GM19328 (cell line): ENCODE measurements around the gene NUDCD3.
"Not testable (repeated sequence)": the region's sequence is repeated elsewhere in the genome, so short reads cannot be mapped to it uniquely, and the experiment has no call there.

Experiments used
- ATAC-seq: cut with Tn5 transposase; IDR thresholded peaks from one replicate; pipeline ENCODE4 v1.9.1; 2021; ENCODE audit warnings: mild to moderate bottlenecking, moderate library complexity; ENCODE audit not compliant: unreplicated experiment

The NUDCD3 gene

GRCh38 chr7:44518761-44519160, 28.3 kb upstream of the NUDCD3 start:
- ATAC-seq, result no peak

GRCh38 chr7:44517175-44517574, 26.7 kb upstream of the NUDCD3 start:
- no peak for ATAC-seq

- ATAC-seq, result no peak
These were observed 25.3 kb upstream of the NUDCD3 start for GRCh38 chr7:44515590-44516268.

GRCh38 chr7:44512736-44513135, 22.3 kb upstream of the NUDCD3 start:
- ATAC-seq, result no peak

- ATAC-seq, result no peak
These were observed 21.5 kb upstream of the NUDCD3 start for GRCh38 chr7:44511863-44512468.

GRCh38 chr7:44511236-44511635, 20.8 kb upstream of the NUDCD3 start:
- no peak for ATAC-seq

GRCh38 chr7:44508328-44509030, 18.0 kb upstream of the NUDCD3 start:
- no peak for ATAC-seq

- ATAC-seq, result not testable (repeated sequence)
These were observed 16.3 kb upstream of the NUDCD3 start for GRCh38 chr7:44506592-44507288.

GRCh38 chr7:44505595-44505994, 15.1 kb upstream of the NUDCD3 start:
- no peak for ATAC-seq

GRCh38 chr7:44498230-44498954, 7.9 kb upstream of the NUDCD3 start:
- ATAC-seq, result no peak

- ATAC-seq, result no peak
These were observed 6.9 kb upstream of the NUDCD3 start for GRCh38 chr7:44497155-44498027.

- no peak for ATAC-seq
These were observed 5.9 kb upstream of the NUDCD3 start for GRCh38 chr7:44496385-44496784.

GRCh38 chr7:44494960-44495359, 4.5 kb upstream of the NUDCD3 start:
- ATAC-seq, result no peak

GRCh38 chr7:44491229-44491628, 771 bp upstream of the NUDCD3 start:
- ATAC-seq, result no peak

GRCh38 chr7:44489955-44490350, 505 bp downstream of the NUDCD3 start:
- peak; percentile 24 for ATAC-seq

GRCh38 chr7:44488955-44489354, 1.5 kb downstream of the NUDCD3 start:
- ATAC-seq, result no peak

GRCh38 chr7:44486693-44487092, 3.8 kb downstream of the NUDCD3 start:
- no peak for ATAC-seq

GRCh38 chr7:44486001-44486400, 4.5 kb downstream of the NUDCD3 start:
- no peak for ATAC-seq

GRCh38 chr7:44484482-44485313, 5.8 kb downstream of the NUDCD3 start:
- ATAC-seq, result no peak
